Caco-2 (cell line): ENCODE measurements around the gene NDUFAB1. TPM values are rescaled to one million over a fixed set of nuclear protein-coding genes. Genes with fewer than 3 reads are reported as not detected.

Experiments used
- BruUV-seq: library from RNA; stranded (reverse); fragments of 400-500 nt; replicated peaks from 2 replicates; lab custom pipeline; 2021; lab: Mats Ljungman, UMichigan
- CTCF ChIA-PET: fragments of 300-600 bp; sonication (Branson Sonifier 250); formaldehyde crosslinking; loops from one replicate; lab custom pipeline; 2022; ENCODE audit warnings: antibody characterized with exemption; lab: Charles Lee
- POLR2A ChIA-PET: fragments of 300-600 bp; sonication (Branson Sonifier 250); formaldehyde crosslinking; loops from one replicate; lab custom pipeline; 2022; ENCODE audit warnings: antibody characterized with exemption; lab: Charles Lee
- DNase-seq, 2 experiments: peaks; one replicate each; pipeline versions ENCODE4 v3.0.0 to v3.0.0-alpha.2; 2020 to 2022
- H3K27me3 ChIP-seq: replicated peaks from 2 replicates; pipeline ENCODE4 v1.6.0; 2011; ENCODE audit warnings: low read length; ENCODE audit not compliant: control insufficient read depth, insufficient read depth
- H3K36me3 ChIP-seq: 2 replicates; pipeline ENCODE4 v1.5.1; 2011; ENCODE audit warnings: low read length; ENCODE audit not compliant: control insufficient read depth, insufficient read depth
- H3K4me1 ChIP-seq: fragments of 250-450 bp; sonication (Bioruptor Pico); 2 replicates; pipeline ENCODE4 v1.5.1; 2020; ENCODE audit warnings: mild to moderate bottlenecking
- H3K4me3 ChIP-seq: 2 replicates; pipeline ENCODE4 v1.5.1; 2011; ENCODE audit warnings: low read depth, mild to moderate bottlenecking, control low read depth, low read length
- H3K9me3 ChIP-seq: fragments of 250-450 bp; sonication (Bioruptor Pico); 2 replicates; pipeline ENCODE4 v1.5.1; 2020; ENCODE audit warnings: mild to moderate bottlenecking, moderate library complexity
- H3K27ac Mint-ChIP-seq: one replicate; pipeline ENCODE4 v1.8.0; 2022; ENCODE audit warnings: mixed read lengths; ENCODE audit not compliant: unreplicated experiment
- H3K27me3 Mint-ChIP-seq: one replicate; pipeline ENCODE4 v1.8.0; 2022; ENCODE audit warnings: mixed read lengths; ENCODE audit not compliant: insufficient read depth, unreplicated experiment
- H3K36me3 Mint-ChIP-seq: one replicate; pipeline ENCODE4 v1.8.0; 2022; ENCODE audit warnings: mild to moderate bottlenecking, mixed read lengths; ENCODE audit not compliant: insufficient read depth, unreplicated experiment
- H3K4me1 Mint-ChIP-seq: one replicate; pipeline ENCODE4 v1.8.0; 2022; ENCODE audit warnings: low read depth, mixed read lengths; ENCODE audit not compliant: unreplicated experiment
- H3K4me3 Mint-ChIP-seq: one replicate; pipeline ENCODE4 v1.8.0; 2022; ENCODE audit warnings: mild to moderate bottlenecking, moderate library complexity, mixed read lengths; ENCODE audit not compliant: unreplicated experiment
- H3K9me3 Mint-ChIP-seq: one replicate; pipeline ENCODE4 v1.8.0; 2022; ENCODE audit warnings: mixed read lengths; ENCODE audit not compliant: unreplicated experiment
- intact Hi-C: fragments of 100-400 bp; cut with micrococcal nuclease; formaldehyde crosslinking; loops from one replicate; pipeline ENCODE4 v1.10.0; 2022; ENCODE audit not compliant: unreplicated experiment
- total RNA-seq: library from RNA; stranded (reverse); gene quantifications from 2 replicates; pipeline ENCODE4 v1.2.3, GENCODE V29; 2022
- TF ChIP-seq, protein P1 (sequence below), 2 experiments: fragments of 200-600 bp in 1 of 2; IDR thresholded peaks; 1 replicate in 1 of 2; 2 replicates in 1 of 2; pipeline versions ENCODE4 v1.5.1 to v1.8.0; 2011 to 2022; ENCODE audit warnings: antibody characterized with exemption in 1 of 2, control low read depth in 1 of 2, inconsistent platforms in 1 of 2, low read depth in 1 of 2, low read length in 1 of 2, mild to moderate bottlenecking in 1 of 2, moderate library complexity in 1 of 2; ENCODE audit not compliant: insufficient read depth in 1 of 2, severe bottlenecking in 1 of 2, unreplicated experiment in 1 of 2

Gene NDUFAB1
- total RNA-seq, 1 experiment from 2014 or later: 87.1 TPM

DNA sequence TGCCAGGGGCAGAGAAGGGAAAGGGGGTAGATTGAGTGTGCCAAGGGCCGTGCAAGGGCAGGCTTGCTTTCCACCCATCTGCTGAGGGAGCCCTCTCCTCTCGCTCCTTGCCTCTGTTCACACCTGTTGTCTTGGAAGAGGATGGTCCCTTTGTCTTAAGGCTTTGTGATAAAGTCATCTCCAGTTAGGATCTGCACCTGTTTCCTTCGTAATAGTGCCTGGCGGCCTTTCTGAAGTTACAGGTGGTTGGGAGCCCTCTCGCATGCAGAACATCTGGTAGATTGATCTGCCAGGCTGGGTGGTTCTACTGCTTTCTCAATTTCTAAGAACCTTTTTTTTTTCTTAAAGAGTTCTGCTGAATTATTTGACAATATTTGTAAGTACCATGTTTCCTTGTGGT lies 22.3 kb downstream of the NDUFAB1 start:
- Mint-ChIP-seq H3K4me1 (no peaks in the 10 kb centered on the region), H3K27ac (no peak overlapping the region), H3K27me3 (no peaks in the 10 kb centered on the region), H3K4me3 (no peak overlapping the region), H3K9me3 (no peaks in the 10 kb centered on the region), H3K36me3 (peaks cover 60% of the 10 kb centered on the region)
- H3K4me1 ChIP-seq: no peaks in the 10 kb centered on the region
- no peak for DNase-seq
- H3K36me3 ChIP-seq: no peaks in the 10 kb centered on the region; the same call in 1 of the 2 replicates
- intact Hi-C loops: no loop called here
- TF ChIP-seq, protein P1, sequence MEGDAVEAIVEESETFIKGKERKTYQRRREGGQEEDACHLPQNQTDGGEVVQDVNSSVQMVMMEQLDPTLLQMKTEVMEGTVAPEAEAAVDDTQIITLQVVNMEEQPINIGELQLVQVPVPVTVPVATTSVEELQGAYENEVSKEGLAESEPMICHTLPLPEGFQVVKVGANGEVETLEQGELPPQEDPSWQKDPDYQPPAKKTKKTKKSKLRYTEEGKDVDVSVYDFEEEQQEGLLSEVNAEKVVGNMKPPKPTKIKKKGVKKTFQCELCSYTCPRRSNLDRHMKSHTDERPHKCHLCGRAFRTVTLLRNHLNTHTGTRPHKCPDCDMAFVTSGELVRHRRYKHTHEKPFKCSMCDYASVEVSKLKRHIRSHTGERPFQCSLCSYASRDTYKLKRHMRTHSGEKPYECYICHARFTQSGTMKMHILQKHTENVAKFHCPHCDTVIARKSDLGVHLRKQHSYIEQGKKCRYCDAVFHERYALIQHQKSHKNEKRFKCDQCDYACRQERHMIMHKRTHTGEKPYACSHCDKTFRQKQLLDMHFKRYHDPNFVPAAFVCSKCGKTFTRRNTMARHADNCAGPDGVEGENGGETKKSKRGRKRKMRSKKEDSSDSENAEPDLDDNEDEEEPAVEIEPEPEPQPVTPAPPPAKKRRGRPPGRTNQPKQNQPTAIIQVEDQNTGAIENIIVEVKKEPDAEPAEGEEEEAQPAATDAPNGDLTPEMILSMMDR (IDR thresholded peaks at IDR 0.05; ENCODE audit: insufficient read depth in 1 of 2, low read depth in 1 of 2, low read length in 1 of 2, severe bottlenecking in 1 of 2, unreplicated experiment in 1 of 2): no peak
- ChIA-PET CTCF (no interaction called here), POLR2A (no interaction called here)
- no TSS peak for BruUV-seq
- H3K4me3 ChIP-seq: no peak overlapping the region
- no peaks in the 10 kb centered on the region for H3K27me3 ChIP-seq
- H3K9me3 ChIP-seq: no peaks in the 10 kb centered on the region

DNA sequence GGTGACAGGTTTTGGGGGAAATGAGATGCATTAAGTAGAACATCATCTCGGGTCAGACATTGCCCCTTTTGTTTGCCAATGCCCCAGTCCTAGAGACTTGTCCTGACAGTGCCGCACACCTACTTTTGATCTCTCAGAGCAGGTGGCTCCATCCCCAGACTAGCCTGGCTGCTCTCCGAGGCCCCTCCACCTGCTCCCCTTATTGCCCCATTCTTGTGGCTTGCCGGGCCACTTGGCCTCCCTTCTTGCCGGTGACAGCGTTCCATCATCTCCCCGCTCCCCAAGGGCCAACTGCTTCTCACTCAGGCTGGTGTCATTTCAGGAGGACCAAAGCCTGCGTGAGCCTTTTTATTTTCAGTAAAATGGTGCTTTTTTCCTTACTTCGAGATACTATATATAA lies 23.7 kb downstream of the NDUFAB1 start:
- no peaks in the 10 kb centered on the region for H3K4me1 Mint-ChIP-seq
- TF ChIP-seq, protein P1 (IDR thresholded peaks at IDR 0.05; ENCODE audit: insufficient read depth in 1 of 2, low read depth in 1 of 2, low read length in 1 of 2, severe bottlenecking in 1 of 2, unreplicated experiment in 1 of 2): no peak
- Histone ChIP-seq H3K27me3 (no peaks in the 10 kb centered on the region), H3K36me3 (no peaks in the 10 kb centered on the region; the same call in 1 of the 2 replicates), H3K9me3 (no peaks in the 10 kb centered on the region), H3K4me1 (no peaks in the 10 kb centered on the region), H3K4me3 (no peak overlapping the region)
- H3K27ac Mint-ChIP-seq: no peak overlapping the region
- POLR2A ChIA-PET: no interaction called here
- H3K4me3 Mint-ChIP-seq: no peak overlapping the region
- BruUV-seq: no TSS peak
- CTCF ChIA-PET: no interaction called here
- peaks cover 56% of the 10 kb centered on the region for H3K36me3 Mint-ChIP-seq
- no peaks in the 10 kb centered on the region for H3K9me3 Mint-ChIP-seq
- no peak for DNase-seq
- intact Hi-C loops: no loop called here
- no peaks in the 10 kb centered on the region for H3K27me3 Mint-ChIP-seq

DNA sequence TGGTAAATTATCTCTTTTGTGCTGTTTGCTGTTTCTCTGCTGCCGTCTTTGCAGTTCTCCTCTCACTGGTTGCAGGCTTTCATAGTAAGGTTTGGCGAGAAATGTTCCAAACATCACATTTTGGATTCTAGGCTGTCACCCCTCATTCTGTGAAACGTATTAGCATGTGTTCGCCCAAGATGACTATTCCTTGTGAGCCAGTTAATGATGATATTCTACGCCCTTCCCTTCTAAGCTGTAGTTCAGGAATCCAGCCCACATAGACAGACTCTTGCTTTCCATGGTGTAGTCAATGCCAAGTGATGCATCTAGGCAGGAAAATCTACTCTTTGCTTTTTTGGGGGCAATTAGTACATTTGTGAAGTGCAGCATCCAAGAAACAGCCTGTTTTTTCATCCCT lies 24.2 kb downstream of the NDUFAB1 start:
- CTCF ChIA-PET: no interaction called here
- peaks cover 58% of the 10 kb centered on the region for H3K36me3 Mint-ChIP-seq

More for the DNA sequence above, 24.2 kb downstream of the NDUFAB1 start:
- POLR2A ChIA-PET: no interaction called here
- H3K9me3 Mint-ChIP-seq: no peaks in the 10 kb centered on the region
- TF ChIP-seq, protein P1 (IDR thresholded peaks at IDR 0.05; ENCODE audit: insufficient read depth in 1 of 2, low read depth in 1 of 2, low read length in 1 of 2, severe bottlenecking in 1 of 2, unreplicated experiment in 1 of 2): no peak
- H3K27ac Mint-ChIP-seq: no peak overlapping the region
- no peak overlapping the region for H3K4me3 Mint-ChIP-seq
- Histone ChIP-seq H3K36me3 (no peaks in the 10 kb centered on the region; the same call in 1 of the 2 replicates), H3K9me3 (no peaks in the 10 kb centered on the region), H3K4me3 (no peak overlapping the region), H3K4me1 (no peaks in the 10 kb centered on the region), H3K27me3 (no peaks in the 10 kb centered on the region)
- no peaks in the 10 kb centered on the region for H3K4me1 Mint-ChIP-seq
- no TSS peak for BruUV-seq
- no peak for DNase-seq
- intact Hi-C loops: no loop called here
- H3K27me3 Mint-ChIP-seq: no peaks in the 10 kb centered on the region
